H54 (cell line): Measurements from ENCODE around the gene TEKT3.

Source experiments
- DNase-seq: peaks from one replicate; pipeline ENCODE4 v3.0.0; 2011; ENCODE audit warnings: low spot score, mixed read lengths; ENCODE audit not compliant: insufficient read length
- FAIRE-seq: peaks from 3 replicates; lab custom pipeline; 2011; peaks lifted over from hg19 to GRCh38; lab: Jason Lieb, UNC
- POLR2A ChIP-seq: IDR thresholded peaks from 2 replicates; pipeline ENCODE4 v1.6.1; 2011; ENCODE audit warnings: low read depth, mild to moderate bottlenecking, low read length

The TEKT3 gene

DNA sequence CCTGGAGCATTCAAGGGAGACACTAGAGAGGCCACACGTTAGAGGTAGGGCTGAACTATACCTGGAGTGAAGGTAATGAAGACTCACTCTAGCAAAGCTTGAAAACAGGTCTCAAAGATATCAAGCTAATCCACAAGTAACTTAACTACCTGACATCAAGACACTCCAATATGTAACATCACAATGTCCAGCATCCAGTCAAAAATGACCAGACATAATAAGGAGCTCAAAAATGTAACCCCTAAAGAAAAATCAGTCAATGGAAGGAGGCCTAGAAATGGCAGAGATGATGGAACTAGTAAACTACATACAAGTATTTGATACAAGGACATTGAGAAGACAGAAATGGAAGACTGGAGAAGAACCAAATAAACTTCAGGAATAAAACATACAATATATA, 6.0 kb downstream of the TEKT3 start:
- no peak for TF ChIP-seq POLR2A
- DNase-seq (no peak), FAIRE-seq (no peak)

DNA sequence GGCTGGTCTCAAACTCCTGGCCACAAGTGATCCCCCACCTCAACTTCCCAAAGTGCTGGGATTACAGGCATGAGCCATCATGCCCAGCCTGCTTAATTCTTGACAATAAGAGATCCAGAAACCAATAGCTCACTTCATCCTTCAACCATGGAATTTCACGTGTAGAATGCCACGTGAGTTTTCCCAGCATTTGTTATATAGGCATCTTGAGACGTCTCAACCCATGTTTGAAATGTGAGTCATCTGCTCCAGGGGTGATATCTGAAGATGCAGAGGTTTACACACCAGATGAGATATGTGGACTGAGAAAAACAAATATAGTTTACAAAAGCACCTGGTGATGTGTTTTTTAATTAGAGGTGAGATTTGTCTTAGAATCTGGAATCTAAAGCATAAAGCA, 7.1 kb downstream of the TEKT3 start:
- FAIRE-seq (no peak), DNase-seq (no peak)
- no peak for TF ChIP-seq POLR2A

GRCh38 chr17:15332338-15332737, 9.1 kb downstream of the TEKT3 start:
- no peak for DNase-seq
- no peak for FAIRE-seq
- no peak for TF ChIP-seq POLR2A

- FAIRE-seq (no peak), DNase-seq (no peak)
- no peak for TF ChIP-seq POLR2A
These were observed 18.3 kb downstream of the TEKT3 start for GRCh38 chr17:15323131-15323530.

- no peak for DNase-seq
- FAIRE-seq = no peak
These were observed 19.7 kb downstream of the TEKT3 start for GRCh38 chr17:15321556-15322251.

DNA sequence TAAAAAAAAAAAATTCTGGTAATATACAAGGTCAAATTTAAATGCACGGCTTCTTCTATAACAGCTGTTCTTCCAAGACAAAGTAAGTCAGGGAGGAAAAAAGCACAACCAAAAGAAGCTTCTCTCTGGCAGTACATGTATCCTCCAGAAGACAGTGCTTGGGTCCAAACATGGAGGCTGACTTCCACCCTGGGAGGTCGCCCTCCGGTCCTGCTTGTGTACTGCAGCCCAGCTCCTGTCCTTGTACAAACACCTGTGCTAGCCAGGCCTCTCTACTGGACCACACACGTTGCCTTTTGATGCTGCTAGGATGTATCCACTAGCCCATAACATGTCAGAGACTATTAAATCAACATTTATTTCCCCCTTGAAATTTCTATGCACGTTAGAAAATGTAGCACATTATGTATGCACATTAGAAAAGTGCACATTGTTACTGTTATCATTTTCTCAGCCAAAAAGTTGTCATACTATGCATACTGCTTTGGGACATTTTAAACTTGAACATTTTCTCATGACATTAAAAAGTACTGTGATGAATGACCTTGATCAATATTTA, 21.9 kb downstream of the TEKT3 start:
- FAIRE-seq (no peak), DNase-seq (no peak)
- no peak for TF ChIP-seq POLR2A

More at GRCh38 chr17:15321556-15322251, 19.7 kb downstream of the TEKT3 start:
- no peak for TF ChIP-seq POLR2A

GRCh38 chr17:15311996-15312395, 29.4 kb downstream of the TEKT3 start:
- FAIRE-seq (no peak), DNase-seq (no peak)
- TF ChIP-seq POLR2A = no peak

DNA sequence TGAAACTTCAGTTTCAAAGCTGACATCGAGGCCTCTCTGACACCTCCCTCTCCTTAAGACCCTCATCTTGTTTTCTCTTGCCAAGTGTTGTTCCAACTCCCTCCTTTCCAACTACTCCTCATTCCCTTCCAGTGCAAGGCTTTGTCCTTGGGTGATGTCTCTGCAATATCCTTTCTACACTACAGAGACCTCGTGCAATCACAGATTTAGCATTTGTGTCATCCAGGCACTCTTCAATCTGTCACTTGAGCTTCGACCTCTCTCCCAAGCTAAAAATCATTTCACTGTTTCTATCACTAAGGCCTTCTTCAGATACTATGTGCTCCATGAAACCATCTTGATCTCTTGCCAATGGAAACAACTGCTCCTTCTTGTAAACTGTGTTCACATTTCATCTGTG, 31.6 kb downstream of the TEKT3 start:
- no peak for DNase-seq
- no peak for FAIRE-seq
- TF ChIP-seq POLR2A = no peak

DNA sequence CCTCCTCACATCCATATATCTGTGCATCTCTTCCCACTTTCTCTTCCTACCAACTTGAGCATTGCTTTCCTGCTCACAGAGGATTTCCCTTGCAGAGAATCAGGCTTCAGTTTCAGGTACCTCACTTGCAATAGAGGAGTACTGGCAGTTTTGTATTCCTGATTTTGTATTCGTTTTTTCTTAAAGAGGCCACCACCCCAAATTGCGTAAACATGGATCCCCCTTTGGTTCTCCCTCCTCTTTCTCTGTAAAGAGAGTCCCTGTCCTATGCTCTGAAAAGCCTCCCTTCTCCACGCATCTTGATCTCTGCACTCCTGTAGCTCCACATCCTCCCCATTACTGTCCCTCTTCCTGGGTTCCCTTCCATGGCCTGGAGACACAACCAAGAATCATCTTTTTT, 32.2 kb downstream of the TEKT3 start:
- FAIRE-seq (no peak), DNase-seq (no peak)
- TF ChIP-seq POLR2A = no peak

DNA sequence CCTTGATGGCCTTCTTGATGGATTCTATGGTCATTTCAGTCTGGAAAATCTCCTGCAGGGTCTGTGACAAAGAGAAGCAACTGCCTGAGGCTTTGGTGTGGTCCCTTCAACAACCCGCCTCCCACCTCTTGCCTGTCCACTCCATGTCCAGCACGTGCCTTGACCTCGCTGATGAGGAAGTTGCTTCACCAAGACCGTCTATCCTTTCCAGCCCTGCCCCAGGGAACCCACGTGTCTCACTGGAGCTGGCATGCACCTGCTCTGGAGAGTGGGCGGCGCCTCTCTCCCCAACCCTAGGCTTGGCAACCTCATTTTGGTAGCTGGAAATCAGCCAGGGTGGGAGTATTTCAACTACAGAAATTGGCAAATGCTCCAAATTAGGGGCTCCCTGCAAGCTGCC, 32.6 kb downstream of the TEKT3 start:
- DNase-seq = no peak
- no peak for FAIRE-seq
- TF ChIP-seq POLR2A = no peak

DNA sequence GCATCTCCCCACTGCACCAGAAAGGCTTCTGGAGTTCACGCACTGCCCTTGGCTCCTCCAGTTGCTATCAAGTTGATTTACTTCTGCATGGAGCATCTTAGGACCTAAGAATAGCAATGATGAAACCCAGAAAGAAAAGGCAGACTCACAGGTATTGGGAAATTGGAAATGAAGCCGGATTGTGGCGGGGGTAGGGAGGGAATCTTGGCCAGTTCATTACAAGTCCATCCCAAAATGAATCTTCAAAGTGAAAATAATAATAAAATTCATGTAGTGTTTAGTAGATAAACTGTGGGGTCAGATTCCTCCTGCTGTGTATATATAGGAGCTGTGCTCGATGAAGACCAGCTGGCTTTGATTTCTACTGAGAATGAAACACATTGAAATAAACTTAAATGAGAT, 33.7 kb downstream of the TEKT3 start:
- TF ChIP-seq POLR2A = no peak
- FAIRE-seq (no peak), DNase-seq (no peak)

DNA sequence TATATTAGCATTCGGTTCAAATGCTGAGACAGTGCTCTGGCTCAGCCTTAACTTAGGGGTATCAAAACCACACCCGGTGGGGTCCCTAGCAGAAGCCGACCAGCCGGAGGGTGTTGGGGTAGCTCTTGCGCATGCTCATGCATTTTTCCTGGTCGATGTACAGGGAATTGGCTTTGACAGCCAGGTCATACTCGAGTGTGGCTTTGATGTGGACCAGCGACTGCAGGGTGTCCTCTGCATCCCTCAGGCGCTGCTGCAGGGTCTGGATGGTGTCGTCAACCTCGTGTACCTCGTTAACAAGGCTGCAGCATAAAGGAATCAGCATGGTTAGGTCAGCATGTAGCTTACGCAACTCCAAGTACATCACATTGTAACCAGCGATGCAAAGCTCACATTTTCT, 37.5 kb downstream of the TEKT3 start:
- DNase-seq (no peak), FAIRE-seq (no peak)
- no peak for TF ChIP-seq POLR2A

DNA sequence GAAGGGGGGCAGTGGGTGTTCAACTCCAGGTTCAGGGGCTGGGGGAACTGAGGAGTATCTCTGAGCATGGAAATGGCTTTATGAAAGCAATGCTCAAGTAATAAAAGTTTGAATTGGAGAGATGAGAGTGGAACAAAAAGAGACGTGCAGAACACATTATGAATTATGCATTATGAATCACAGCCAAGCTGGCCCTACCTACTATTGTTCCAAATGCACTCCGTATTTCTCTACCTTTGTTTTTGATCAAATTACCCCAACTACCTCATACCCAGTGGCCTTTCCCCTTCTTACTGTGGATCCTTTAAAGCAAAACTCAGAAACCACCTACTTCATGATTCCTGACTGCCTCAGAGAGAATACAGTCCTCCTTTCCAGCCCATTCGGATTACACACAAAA, 38.1 kb downstream of the TEKT3 start:
- FAIRE-seq = no peak

DNA sequence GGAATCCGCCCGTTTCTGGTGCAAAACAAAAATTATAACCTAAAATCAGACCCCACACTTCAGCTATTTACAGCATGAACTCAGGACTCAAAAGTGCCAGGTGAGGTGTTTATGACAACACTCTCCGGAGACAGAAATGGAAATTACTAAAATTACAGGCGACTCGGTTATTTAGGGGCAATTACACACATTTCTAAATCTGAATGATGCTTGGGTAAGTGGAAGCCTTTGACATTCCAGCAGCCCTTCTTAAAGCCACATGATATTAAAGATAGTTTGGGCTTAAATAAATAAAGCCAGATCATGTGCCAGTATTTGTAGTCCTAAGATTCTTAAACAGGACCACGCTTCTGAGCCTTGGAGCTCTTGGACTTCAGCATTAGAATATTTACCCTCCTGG, 39.6 kb downstream of the TEKT3 start:
- no peak for TF ChIP-seq POLR2A

More for the DNA sequence above, 38.1 kb downstream of the TEKT3 start:
- TF ChIP-seq POLR2A = no peak
- no peak for DNase-seq

GRCh38 chr17:15298176-15298575, 43.2 kb downstream of the TEKT3 start:
- no peak for FAIRE-seq
- DNase-seq = no peak
- no peak for TF ChIP-seq POLR2A

More for the DNA sequence above, 39.6 kb downstream of the TEKT3 start:
- DNase-seq = no peak
- FAIRE-seq = no peak
